Peyer's patch (tissue), 4 donors: ENCODE data around the gene C1orf105. TPM values are rescaled to one million over a fixed set of nuclear protein-coding genes. Genes with fewer than 3 reads are reported as not detected.
"Not testable (repeated sequence)": the region's sequence is repeated elsewhere in the genome, so short reads cannot be mapped to it uniquely, and the experiment has no call there.

Experiments
- DNase-seq, 3 donors: peaks; one replicate each; pipeline ENCODE4 v3.0.0-alpha.2; 2017 to 2019
- H3K27ac ChIP-seq, 4 donors: fragments of 200-600 bp; sonication (generic); one replicate each; pipeline ENCODE4 v1.5.1; 2016 to 2019
- H3K27me3 ChIP-seq, 2 donors: fragments of 200-600 bp; sonication (generic); one replicate each; pipeline ENCODE4 v1.5.1; 2019
- H3K36me3 ChIP-seq, 3 donors: fragments of 200-600 bp; sonication (generic); one replicate each; pipeline ENCODE4 v1.5.1; 2016 to 2019
- H3K4me1 ChIP-seq, 4 donors: fragments of 200-600 bp; sonication (generic); one replicate each; pipeline ENCODE4 v1.5.1; 2016 to 2019
- H3K4me3 ChIP-seq, 4 donors: fragments of 200-600 bp; sonication (generic); 1 replicate in 3 of 4; 2 replicates in 1 of 4; pipeline ENCODE4 v1.5.1; 2016 to 2019; ENCODE audit warnings: mild to moderate bottlenecking in 1 of 4
- H3K9me3 ChIP-seq, 4 donors: fragments of 200-600 bp; sonication (generic); one replicate each; pipeline ENCODE4 v1.5.1; 2016 to 2019; ENCODE audit warnings: mild to moderate bottlenecking in 1 of 4
- CTCF ChIP-seq, 6 experiments: fragments of 450-650 bp in 4 of 6; fragments of 200-600 bp in 2 of 6; sonication (generic) in 1 of 6; IDR thresholded peaks; one replicate each; pipeline ENCODE4 v1.5.1; 2017 to 2019; ENCODE audit warnings: antibody characterized with exemption in 6 of 6, mild to moderate bottlenecking in 3 of 6, moderate library complexity in 1 of 6
- POLR2A ChIP-seq, 2 donors: fragments of 450-650 bp; IDR thresholded peaks; one replicate each; pipeline ENCODE4 v1.5.1; 2017; ENCODE audit warnings: antibody characterized with exemption in 2 of 2, mild to moderate bottlenecking in 2 of 2, moderate library complexity in 2 of 2
- total RNA-seq, 4 donors: library from RNA; depleted of rRNA; stranded (reverse); fragments of >200 nt; gene quantifications; one replicate each; pipeline ENCODE4 v1.1.0, GENCODE V29; 2016

Gene C1orf105
- total RNA-seq = not detected

- DNase-seq = no peak
- H3K36me3 ChIP-seq = no peaks in the 10 kb centered on the region
- H3K27me3 ChIP-seq = no peaks in the 10 kb centered on the region
- no peaks in the 10 kb centered on the region for H3K9me3 ChIP-seq
- no peak within 1 kb of the TSS for H3K4me3 ChIP-seq
- TF ChIP-seq POLR2A (IDR thresholded peaks at IDR 0.05) = no peak
- TF ChIP-seq CTCF (IDR thresholded peaks at IDR 0.05) = no peak
- H3K4me1 ChIP-seq = no peaks in the 10 kb centered on the region
- H3K27ac ChIP-seq = no peak within 1 kb of the TSS
Observed at GRCh38 chr1:172420385-172420784, at the start of gene C1orf105. Gene C1orf105, plus strand, starts transcription at chr1:172420685. Its CDS starts 201 bp downstream, at chr1:172420886.

GRCh38 chr1:172371646-172372045, 48.8 kb upstream of the C1orf105 start:
- not testable (repeated sequence) for H3K27me3 ChIP-seq, H3K4me3 ChIP-seq, H3K36me3 ChIP-seq, H3K4me1 ChIP-seq, DNase-seq, H3K27ac ChIP-seq, H3K9me3 ChIP-seq

- Histone ChIP-seq H3K4me3 (no peak overlapping the region), H3K36me3 (no peaks in the 10 kb centered on the region), H3K9me3 (no peaks in the 10 kb centered on the region), H3K4me1 (no peaks in the 10 kb centered on the region), H3K27ac (no peak overlapping the region), H3K27me3 (no peaks in the 10 kb centered on the region)
- TF ChIP-seq POLR2A (IDR thresholded peaks at IDR 0.05) (no peak), CTCF (IDR thresholded peaks at IDR 0.05) (no peak)
- DNase-seq = no peak
Observed at GRCh38 chr1:172373864-172374263, 46.6 kb upstream of the C1orf105 start.

- Histone ChIP-seq H3K36me3 (no peaks in the 10 kb centered on the region), H3K4me3 (no peak overlapping the region), H3K9me3 (no peaks in the 10 kb centered on the region), H3K27ac (no peak overlapping the region), H3K27me3 (no peaks in the 10 kb centered on the region), H3K4me1 (peaks cover 0 to 2% (median 0%) of the 10 kb centered on the region in 4 donors)
- TF ChIP-seq POLR2A (IDR thresholded peaks at IDR 0.05) (no peak), CTCF (IDR thresholded peaks at IDR 0.05) (no peak)
- no peak for DNase-seq
Observed at GRCh38 chr1:172375211-172375631, 45.3 kb upstream of the C1orf105 start.

GRCh38 chr1:172376431-172376830, 44.1 kb upstream of the C1orf105 start:
- Histone ChIP-seq H3K27me3 (no peaks in the 10 kb centered on the region), H3K4me1 (peaks cover 0 to 11% (median 0%) of the 10 kb centered on the region in 4 donors), H3K4me3 (no peak overlapping the region), H3K27ac (no peak overlapping the region), H3K9me3 (no peaks in the 10 kb centered on the region), H3K36me3 (no peaks in the 10 kb centered on the region)
- no peak for DNase-seq
- no peak for TF ChIP-seq POLR2A (IDR thresholded peaks at IDR 0.05)
- no peak for TF ChIP-seq CTCF (IDR thresholded peaks at IDR 0.05)

GRCh38 chr1:172377565-172377964, 42.9 kb upstream of the C1orf105 start:
- TF ChIP-seq CTCF (IDR thresholded peaks at IDR 0.05) (no peak), POLR2A (IDR thresholded peaks at IDR 0.05) (no peak)
- no peak for DNase-seq
- H3K4me1 ChIP-seq = peaks cover 0 to 11% (median 0%) of the 10 kb centered on the region in 4 donors

More at GRCh38 chr1:172377565-172377964, 42.9 kb upstream of the C1orf105 start:
- Histone ChIP-seq H3K9me3 (no peaks in the 10 kb centered on the region), H3K4me3 (no peak overlapping the region), H3K27me3 (no peaks in the 10 kb centered on the region), H3K27ac (no peak overlapping the region), H3K36me3 (no peaks in the 10 kb centered on the region)
